GM21786 (cell line): ENCODE measurements around the gene CREBL2.
"Not testable (repeated sequence)": the region's sequence is repeated elsewhere in the genome, so short reads cannot be mapped to it uniquely, and the experiment has no call there.

ENCODE experiments used
- ATAC-seq: cut with Tn5 transposase; IDR thresholded peaks from one replicate; pipeline ENCODE4 v1.9.1; 2021; ENCODE audit not compliant: unreplicated experiment

CREBL2 gene

GRCh38 chr12:12611512-12612306 lies at the start of gene CREBL2:
TSS of gene CREBL2 (plus strand) at chr12:12611876. CDS start at chr12:12612173, 297 bp downstream.
- ATAC-seq, result peak; percentile 60

- no peak for ATAC-seq
These were observed 49.6 kb upstream of the CREBL2 start for GRCh38 chr12:12562016-12562483.

- peak; percentile 78 for ATAC-seq
These were observed 49.0 kb upstream of the CREBL2 start, which contains the start of gene DUSP16 for GRCh38 chr12:12562585-12563261. TSS of gene DUSP16 (minus strand) at chr12:12562863. CDS start at chr12:12521098, 41,765 bp downstream.

GRCh38 chr12:12563290-12563928 lies 48.3 kb upstream of the CREBL2 start:
- no peak for ATAC-seq

GRCh38 chr12:12564911-12565310 lies 46.8 kb upstream of the CREBL2 start:
- ATAC-seq, result no peak

GRCh38 chr12:12565971-12566370 lies 45.7 kb upstream of the CREBL2 start:
- ATAC-seq, result not testable (repeated sequence)

GRCh38 chr12:12572659-12573058 lies 39.0 kb upstream of the CREBL2 start:
- ATAC-seq, result no peak

GRCh38 chr12:12577786-12578185 lies 33.9 kb upstream of the CREBL2 start:
- ATAC-seq, result no peak

GRCh38 chr12:12580716-12581115 lies 31.0 kb upstream of the CREBL2 start:
- not testable (repeated sequence) for ATAC-seq

GRCh38 chr12:12582193-12582881 lies 29.3 kb upstream of the CREBL2 start:
- peak; percentile 34 for ATAC-seq

- ATAC-seq, result peak; percentile 92
These were observed 28.8 kb upstream of the CREBL2 start for GRCh38 chr12:12582895-12583303.

GRCh38 chr12:12583510-12584178 lies 28.0 kb upstream of the CREBL2 start:
- no peak for ATAC-seq

- ATAC-seq, result no peak
These were observed 26.4 kb upstream of the CREBL2 start for GRCh38 chr12:12585115-12585863.

GRCh38 chr12:12586879-12587675 lies 24.6 kb upstream of the CREBL2 start:
- no peak for ATAC-seq

- no peak for ATAC-seq
These were observed 23.8 kb upstream of the CREBL2 start for GRCh38 chr12:12587878-12588277.

- not testable (repeated sequence) for ATAC-seq
These were observed 23.2 kb upstream of the CREBL2 start for GRCh38 chr12:12588436-12588835.

GRCh38 chr12:12590961-12591360 lies 20.7 kb upstream of the CREBL2 start:
- ATAC-seq, result no peak

- ATAC-seq, result no peak
These were observed 18.7 kb upstream of the CREBL2 start for GRCh38 chr12:12592930-12593329.

GRCh38 chr12:12595929-12596328 lies 15.7 kb upstream of the CREBL2 start:
- ATAC-seq, result not testable (repeated sequence)
